ENCODE measurements around the gene DLK2. TPM values are rescaled to one million over a fixed set of nuclear protein-coding genes. Genes with fewer than 3 reads are reported as not detected.

Gene DLK2, protein sequence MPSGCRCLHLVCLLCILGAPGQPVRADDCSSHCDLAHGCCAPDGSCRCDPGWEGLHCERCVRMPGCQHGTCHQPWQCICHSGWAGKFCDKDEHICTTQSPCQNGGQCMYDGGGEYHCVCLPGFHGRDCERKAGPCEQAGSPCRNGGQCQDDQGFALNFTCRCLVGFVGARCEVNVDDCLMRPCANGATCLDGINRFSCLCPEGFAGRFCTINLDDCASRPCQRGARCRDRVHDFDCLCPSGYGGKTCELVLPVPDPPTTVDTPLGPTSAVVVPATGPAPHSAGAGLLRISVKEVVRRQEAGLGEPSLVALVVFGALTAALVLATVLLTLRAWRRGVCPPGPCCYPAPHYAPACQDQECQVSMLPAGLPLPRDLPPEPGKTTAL
- total RNA-seq: 0.86 and 2.3 TPM in 2 replicates

DNA sequence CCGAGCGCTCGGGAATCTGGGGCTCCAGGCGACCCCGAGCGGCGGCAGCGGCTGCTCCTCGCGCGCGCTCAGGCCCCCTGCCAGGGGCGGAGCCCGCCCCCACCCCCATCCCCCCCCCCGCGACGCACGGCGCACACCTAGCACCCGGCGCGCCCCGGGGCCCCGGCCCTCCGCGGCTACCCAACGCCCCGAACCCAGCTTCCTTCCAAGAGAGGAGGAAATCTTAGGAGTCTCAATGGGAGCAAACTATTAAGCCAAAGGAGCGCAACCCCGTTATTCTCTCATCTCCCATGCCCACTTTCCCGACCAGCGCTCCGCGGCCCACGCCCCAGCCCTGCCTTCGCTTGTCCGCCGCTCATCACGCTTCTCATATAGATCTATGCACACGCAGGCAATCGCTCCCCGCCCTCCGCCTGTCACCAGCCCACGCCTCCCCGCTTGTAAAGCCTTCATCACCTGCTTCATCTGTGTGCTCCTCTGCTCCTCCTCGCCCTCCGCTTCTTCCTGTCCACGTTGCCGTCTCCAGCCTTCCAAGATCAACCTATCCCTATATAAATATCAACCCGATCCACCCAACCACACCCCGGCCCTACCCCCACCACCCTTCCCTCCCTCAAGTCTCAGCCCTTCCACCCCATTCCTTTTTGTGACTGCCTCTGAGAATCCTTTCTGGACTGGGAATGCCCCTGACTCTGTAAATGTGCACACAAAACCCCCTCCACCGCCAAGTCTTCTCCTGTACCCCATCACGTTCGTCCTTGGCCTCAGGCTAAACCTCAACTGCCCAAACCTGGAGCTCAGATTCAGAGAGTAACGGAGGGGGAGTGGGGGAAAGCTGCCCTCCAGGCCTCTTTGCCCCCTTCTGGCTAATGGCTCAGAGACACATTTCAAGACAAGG is at the start of gene DLK2:
Gene DLK2, minus strand, starts transcription at position 18 of the 898 bp plus-strand sequence. CDS start 723 bp downstream, outside the sequence.

DNA sequence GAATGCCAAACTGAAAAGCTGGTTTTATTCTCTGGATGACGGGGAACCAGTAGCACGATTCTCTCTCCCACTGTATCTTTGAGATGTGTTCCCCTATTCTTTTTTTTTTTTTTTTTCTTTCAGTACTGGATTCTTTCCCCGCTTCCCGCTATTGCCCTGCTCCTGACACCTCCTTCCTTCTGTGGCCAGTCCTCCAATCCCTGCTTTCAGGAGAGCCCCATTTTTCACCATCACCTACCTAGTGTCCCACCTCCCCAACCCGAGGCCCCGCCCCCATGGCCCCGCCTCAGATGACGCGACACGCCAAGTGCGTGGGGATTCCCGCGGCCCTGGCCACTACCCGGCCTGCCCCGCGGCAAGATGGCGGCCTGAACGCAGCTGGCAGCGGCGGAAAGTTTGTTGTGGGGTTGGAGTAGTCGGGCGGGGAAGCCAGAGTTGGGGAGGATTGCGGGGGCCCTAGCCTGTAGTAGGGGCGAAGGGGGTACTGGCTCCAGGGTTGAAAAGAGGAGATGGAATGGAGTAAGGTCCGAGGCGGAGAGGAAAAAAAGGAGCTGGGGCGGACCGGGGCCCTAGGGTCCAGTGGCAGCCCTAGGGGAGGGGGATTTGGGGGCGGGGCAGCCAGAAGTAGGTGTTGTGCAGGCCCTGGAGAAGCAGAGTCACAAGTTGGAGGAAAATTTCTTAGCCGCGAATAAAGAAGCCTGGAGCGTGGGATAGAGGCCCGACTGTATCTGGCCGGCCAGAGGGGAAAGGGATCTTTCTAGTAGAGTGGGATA is 22.1 kb upstream of the DLK2 start, which contains the start of gene TJAP1:
Gene TJAP1, plus strand, starts transcription at position 336 of the 773 bp plus-strand sequence. CDS start 21,432 bp downstream, outside the sequence.

DNA sequence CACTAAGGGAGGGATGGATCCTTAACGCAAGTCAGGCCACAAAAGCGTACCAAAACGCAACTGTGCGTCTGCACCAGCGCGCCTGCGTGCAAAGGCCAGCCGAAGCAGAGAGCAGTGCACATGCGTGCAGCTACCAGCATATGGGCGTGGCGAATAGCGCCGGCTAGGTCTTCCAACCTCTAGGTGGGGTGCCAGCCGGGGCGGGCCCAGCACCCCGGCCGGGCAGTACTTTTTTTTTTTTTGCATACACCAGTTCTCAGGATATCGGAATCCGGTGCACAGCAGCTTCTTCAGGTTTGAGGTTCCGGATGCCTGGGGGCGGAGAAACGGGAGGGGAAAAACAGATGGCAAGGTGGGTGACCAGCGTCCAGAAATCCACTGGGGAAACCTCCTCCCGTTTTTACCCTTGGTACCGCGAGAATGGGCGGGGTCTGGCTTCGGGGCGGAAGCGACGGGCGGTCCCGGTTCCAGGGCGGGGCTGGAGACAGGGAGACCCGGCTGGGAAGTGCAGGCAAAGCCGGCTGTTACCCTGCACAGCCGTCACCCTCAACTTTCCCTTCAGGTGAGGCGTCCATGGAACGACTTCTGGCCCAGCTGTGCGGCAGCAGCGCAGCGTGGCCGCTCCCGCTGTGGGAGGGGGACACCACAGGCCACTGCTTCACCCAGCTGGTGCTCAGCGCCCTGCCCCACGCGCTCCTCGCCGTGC is 27.8 kb downstream of the DLK2 start, which contains the start of gene ABCC10:
Gene ABCC10, plus strand, starts transcription at position 136 of the 706 bp plus-strand sequence. Its CDS starts 438 bp downstream, at position 574.

Other genes starting within 250 kb of the DLK2 start
- gene DNPH1, start 226.1 kb downstream of the DLK2 start, total RNA-seq: 111 and 168 TPM in 2 replicates
- gene TTBK1, start 212.1 kb downstream of the DLK2 start, total RNA-seq: not detected in 2 replicates
- gene SLC22A7, start 157.3 kb downstream of the DLK2 start, total RNA-seq: not detected in 2 replicates
- not detected in 2 replicates for gene CRIP3, start 146.7 kb downstream of the DLK2 start, total RNA-seq
- 6.6 and 7.5 TPM in 2 replicates for gene ZNF318, start 85.9 kb downstream of the DLK2 start, total RNA-seq
- 14.7 and 26.1 TPM in 2 replicates for gene ABCC10, start 28.0 kb downstream of the DLK2 start, total RNA-seq
- 21.4 and 38.6 TPM in 2 replicates for gene TJAP1, start 22.0 kb upstream of the DLK2 start, total RNA-seq
- 0.89 TPM in 1 of 2 replicates, not detected in the other for gene LRRC73, start 54.8 kb upstream of the DLK2 start, total RNA-seq
- gene YIPF3, start 61.4 kb upstream of the DLK2 start, total RNA-seq: 145 and 164 TPM in 2 replicates
- 27.4 and 29.2 TPM in 2 replicates for gene POLR1C, start 61.5 kb upstream of the DLK2 start, total RNA-seq
- gene XPO5, start 120.5 kb upstream of the DLK2 start, total RNA-seq: 18.5 and 20.7 TPM in 2 replicates
- gene POLH, start 120.6 kb upstream of the DLK2 start, total RNA-seq: 21.3 and 26.6 TPM in 2 replicates
- 55.6 and 58.0 TPM in 2 replicates for gene GTPBP2, start 173.7 kb upstream of the DLK2 start, total RNA-seq
- gene MAD2L1BP, start 180.3 kb upstream of the DLK2 start, total RNA-seq: 35.5 and 37.6 TPM in 2 replicates
- gene RSPH9, start 189.5 kb upstream of the DLK2 start, total RNA-seq: 0.86 and 1.2 TPM in 2 replicates
- gene MRPS18A, start 232.2 kb upstream of the DLK2 start, total RNA-seq: 24.5 and 36.9 TPM in 2 replicates

Data from myometrial cell (primary cell).